ENCODE results near the gene ADAMTSL5.

The ADAMTSL5 gene

GRCh38 chr19:1495799-1496713 lies 16.8 kb downstream of the ADAMTSL5 start:
- DNase-seq (ENCODE audit: low read depth): no peak

- no peak for DNase-seq (ENCODE audit: low read depth)
These were observed 17.6 kb downstream of the ADAMTSL5 start for GRCh38 chr19:1495051-1495798.

- DNase-seq (ENCODE audit: low read depth): no peak
These were observed 18.6 kb downstream of the ADAMTSL5 start for GRCh38 chr19:1494115-1494815.

GRCh38 chr19:1492474-1493006 lies 20.3 kb downstream of the ADAMTSL5 start:
- DNase-seq (ENCODE audit: low read depth): no peak

GRCh38 chr19:1491849-1492170 lies 21.0 kb downstream of the ADAMTSL5 start:
- no peak for DNase-seq (ENCODE audit: low read depth)

- DNase-seq (ENCODE audit: low read depth): no peak
These were observed 21.5 kb downstream of the ADAMTSL5 start, which contains the start of gene REEP6 for GRCh38 chr19:1491114-1491848. Gene REEP6, plus strand, starts transcription at chr19:1491181. Its CDS starts 89 bp downstream, at chr19:1491270.

GRCh38 chr19:1490311-1491113 lies 22.3 kb downstream of the ADAMTSL5 start, which contains the start of gene PCSK4:
Gene PCSK4, minus strand, starts transcription at chr19:1490350. Its CDS starts 4 bp downstream, at chr19:1490346.
- peak; percentile 99 for DNase-seq (ENCODE audit: low read depth)

GRCh38 chr19:1489463-1490310 lies 23.1 kb downstream of the ADAMTSL5 start:
- DNase-seq (ENCODE audit: low read depth): no peak

- no peak for DNase-seq (ENCODE audit: low read depth)
These were observed 24.6 kb downstream of the ADAMTSL5 start for GRCh38 chr19:1488282-1488601.

GRCh38 chr19:1487576-1488281 lies 25.1 kb downstream of the ADAMTSL5 start:
- DNase-seq (ENCODE audit: low read depth): no peak

GRCh38 chr19:1486720-1487575 lies 25.9 kb downstream of the ADAMTSL5 start:
- DNase-seq (ENCODE audit: low read depth): no peak

GRCh38 chr19:1483979-1484428 lies 28.8 kb downstream of the ADAMTSL5 start:
- no peak for DNase-seq (ENCODE audit: low read depth)

- DNase-seq (ENCODE audit: low read depth): no peak
These were observed 29.5 kb downstream of the ADAMTSL5 start for GRCh38 chr19:1483131-1483978.

- no peak for DNase-seq (ENCODE audit: low read depth)
These were observed 30.3 kb downstream of the ADAMTSL5 start for GRCh38 chr19:1482361-1483130.

GRCh38 chr19:1481893-1482360 lies 30.9 kb downstream of the ADAMTSL5 start:
- no peak for DNase-seq (ENCODE audit: low read depth)

GRCh38 chr19:1481224-1481892 lies 31.5 kb downstream of the ADAMTSL5 start:
- DNase-seq (ENCODE audit: low read depth): no peak

All from fibroblast of the conjunctiva (primary cell).